Dendritic cell treated with granulocyte-macrophage colony-stimulating factor and Interleukin-4, amounts not matched to agents 40 ng/mL and 50 ng/mL, for 4 days (primary cell): ENCODE results near the gene C4BPA.

Experiments
- H3K27ac Mint-ChIP-seq: one replicate; pipeline ENCODE4 v1.8.0; 2022; ENCODE audit warnings: mild to moderate bottlenecking, mixed read lengths
- H3K27me3 Mint-ChIP-seq: one replicate; pipeline ENCODE4 v1.8.0; 2022; ENCODE audit warnings: mild to moderate bottlenecking, mixed read lengths
- H3K36me3 Mint-ChIP-seq: one replicate; pipeline ENCODE4 v1.8.0; 2022; ENCODE audit warnings: low read depth, mixed read lengths
- H3K4me1 Mint-ChIP-seq: one replicate; pipeline ENCODE4 v1.8.0; 2022; ENCODE audit warnings: low read depth, mixed read lengths
- H3K4me3 Mint-ChIP-seq: one replicate; pipeline ENCODE4 v1.8.0; 2022; ENCODE audit warnings: mild to moderate bottlenecking, moderate library complexity, mixed read lengths
- H3K9me3 Mint-ChIP-seq: one replicate; pipeline ENCODE4 v1.8.0; 2022; ENCODE audit warnings: mixed read lengths
- intact Hi-C: fragments of 100-400 bp; cut with micrococcal nuclease; formaldehyde crosslinking; loops from one replicate; pipeline ENCODE4 v1.15.0; 2022

C4BPA gene

GRCh38 chr1:207069858-207070506 is 34.1 kb upstream of the C4BPA start:
- intact Hi-C loops = loop anchor here (10.0 kb wide), 1 partner anchor 135 kb away; no protein-coding TSS in a partner anchor
- no peaks in the 10 kb centered on the region for H3K9me3 Mint-ChIP-seq
- H3K36me3 Mint-ChIP-seq = peaks cover 89% of the 10 kb centered on the region
- peaks cover 18% of the 10 kb centered on the region for H3K4me1 Mint-ChIP-seq
- H3K27ac Mint-ChIP-seq = no peak overlapping the region
- no peak overlapping the region for H3K4me3 Mint-ChIP-seq
- H3K27me3 Mint-ChIP-seq = no peaks in the 10 kb centered on the region

GRCh38 chr1:207070811-207071210 is 33.2 kb upstream of the C4BPA start:
- no peak overlapping the region for H3K27ac Mint-ChIP-seq
- H3K27me3 Mint-ChIP-seq = no peaks in the 10 kb centered on the region
- H3K9me3 Mint-ChIP-seq = no peaks in the 10 kb centered on the region
- H3K4me1 Mint-ChIP-seq = peaks cover 18% of the 10 kb centered on the region
- H3K4me3 Mint-ChIP-seq = no peak overlapping the region
- H3K36me3 Mint-ChIP-seq = peaks cover 86% of the 10 kb centered on the region
- intact Hi-C loops = loop anchor here (10.0 kb wide), 1 partner anchor 136 kb away; no protein-coding TSS in a partner anchor

GRCh38 chr1:207071426-207071825 is 32.6 kb upstream of the C4BPA start:
- intact Hi-C loops = loop anchor here (10.0 kb wide), 1 partner anchor 137 kb away; no protein-coding TSS in a partner anchor
- no peaks in the 10 kb centered on the region for H3K9me3 Mint-ChIP-seq
- no peaks in the 10 kb centered on the region for H3K27me3 Mint-ChIP-seq
- H3K4me1 Mint-ChIP-seq = peaks cover 18% of the 10 kb centered on the region
- peaks cover 84% of the 10 kb centered on the region for H3K36me3 Mint-ChIP-seq
- H3K27ac Mint-ChIP-seq = no peak overlapping the region
- no peak overlapping the region for H3K4me3 Mint-ChIP-seq

- Mint-ChIP-seq H3K4me3 (no peak overlapping the region), H3K9me3 (no peaks in the 10 kb centered on the region), H3K36me3 (peaks cover 76% of the 10 kb centered on the region), H3K27me3 (no peaks in the 10 kb centered on the region), H3K4me1 (peaks cover 18% of the 10 kb centered on the region), H3K27ac (no peak overlapping the region)
- intact Hi-C loops = loop anchor here (10.0 kb wide), 1 partner anchor 137 kb away; no protein-coding TSS in a partner anchor
Measured at GRCh38 chr1:207072233-207072632, 31.8 kb upstream of the C4BPA start.

GRCh38 chr1:207073906-207074820 is 29.9 kb upstream of the C4BPA start:
- H3K9me3 Mint-ChIP-seq = no peaks in the 10 kb centered on the region
- intact Hi-C loops = loop anchor here (10.0 kb wide), 1 partner anchor 139 kb away; no protein-coding TSS in a partner anchor
- peaks cover 64% of the 10 kb centered on the region for H3K36me3 Mint-ChIP-seq
- H3K4me3 Mint-ChIP-seq = no peak overlapping the region
- H3K4me1 Mint-ChIP-seq = peaks cover 12% of the 10 kb centered on the region
- no peaks in the 10 kb centered on the region for H3K27me3 Mint-ChIP-seq
- H3K27ac Mint-ChIP-seq = no peak overlapping the region

- Mint-ChIP-seq H3K4me3 (no peak overlapping the region), H3K36me3 (peaks cover 50% of the 10 kb centered on the region), H3K27ac (no peak overlapping the region), H3K9me3 (no peaks in the 10 kb centered on the region), H3K4me1 (peaks cover 2% of the 10 kb centered on the region), H3K27me3 (no peaks in the 10 kb centered on the region)
- intact Hi-C loops = loop anchor here (2.0 to 10.0 kb wide), 2 partner anchors 70 to 142 kb away; no protein-coding TSS in a partner anchor
Measured at GRCh38 chr1:207076181-207076955, 27.7 kb upstream of the C4BPA start.

GRCh38 chr1:207077012-207077411 is 27.0 kb upstream of the C4BPA start:
- Mint-ChIP-seq H3K36me3 (peaks cover 44% of the 10 kb centered on the region), H3K27ac (no peak overlapping the region), H3K4me1 (peaks cover 5% of the 10 kb centered on the region), H3K9me3 (no peaks in the 10 kb centered on the region), H3K27me3 (peaks cover under 1% of the 10 kb centered on the region), H3K4me3 (no peak overlapping the region)
- intact Hi-C loops = loop anchor here (2.0 to 10.0 kb wide), 2 partner anchors 70 to 142 kb away; no protein-coding TSS in a partner anchor

GRCh38 chr1:207077470-207078377 is 26.3 kb upstream of the C4BPA start:
- no peak overlapping the region for H3K4me3 Mint-ChIP-seq
- no peak overlapping the region for H3K27ac Mint-ChIP-seq
- no peaks in the 10 kb centered on the region for H3K9me3 Mint-ChIP-seq
- H3K27me3 Mint-ChIP-seq = peaks cover 5% of the 10 kb centered on the region
- H3K4me1 Mint-ChIP-seq = peaks cover 5% of the 10 kb centered on the region
- peaks cover 37% of the 10 kb centered on the region for H3K36me3 Mint-ChIP-seq
- intact Hi-C loops = loop anchor here (2.0 to 10.0 kb wide), 2 partner anchors 71 to 143 kb away; no protein-coding TSS in a partner anchor

GRCh38 chr1:207078578-207079132 is 25.4 kb upstream of the C4BPA start:
- no peaks in the 10 kb centered on the region for H3K9me3 Mint-ChIP-seq
- H3K4me1 Mint-ChIP-seq = peaks cover 5% of the 10 kb centered on the region
- no peak overlapping the region for H3K4me3 Mint-ChIP-seq
- intact Hi-C loops = loop anchor here (10.0 kb wide), 1 partner anchor 144 kb away; no protein-coding TSS in a partner anchor
- H3K27me3 Mint-ChIP-seq = peaks cover 9% of the 10 kb centered on the region
- H3K36me3 Mint-ChIP-seq = peaks cover 28% of the 10 kb centered on the region
- H3K27ac Mint-ChIP-seq = no peak overlapping the region

- H3K9me3 Mint-ChIP-seq = no peaks in the 10 kb centered on the region
- intact Hi-C loops = loop anchor here (10.0 kb wide), 1 partner anchor 145 kb away; no protein-coding TSS in a partner anchor
- peaks cover 9% of the 10 kb centered on the region for H3K4me1 Mint-ChIP-seq
- no peak overlapping the region for H3K27ac Mint-ChIP-seq
- H3K4me3 Mint-ChIP-seq = no peak overlapping the region
- H3K36me3 Mint-ChIP-seq = peaks cover 24% of the 10 kb centered on the region
- H3K27me3 Mint-ChIP-seq = peaks cover 9% of the 10 kb centered on the region
Measured at GRCh38 chr1:207079706-207080241, 24.3 kb upstream of the C4BPA start.

GRCh38 chr1:207081088-207081487 is 22.9 kb upstream of the C4BPA start:
- no peak overlapping the region for H3K4me3 Mint-ChIP-seq
- no peaks in the 10 kb centered on the region for H3K9me3 Mint-ChIP-seq
- H3K36me3 Mint-ChIP-seq = peaks cover 14% of the 10 kb centered on the region
- H3K4me1 Mint-ChIP-seq = peaks cover 16% of the 10 kb centered on the region
- H3K27ac Mint-ChIP-seq = no peak overlapping the region
- H3K27me3 Mint-ChIP-seq = peaks cover 10% of the 10 kb centered on the region
- intact Hi-C loops = no loop called here

GRCh38 chr1:207081806-207082205 is 22.2 kb upstream of the C4BPA start:
- intact Hi-C loops = no loop called here
- Mint-ChIP-seq H3K4me1 (peaks cover 16% of the 10 kb centered on the region), H3K4me3 (no peak overlapping the region), H3K9me3 (no peaks in the 10 kb centered on the region), H3K36me3 (peaks cover 14% of the 10 kb centered on the region), H3K27ac (no peak overlapping the region), H3K27me3 (peaks cover 10% of the 10 kb centered on the region)
